BE2C (cell line): ENCODE measurements around the gene APOL1.
A peak's percentile ranks its signal among the peaks of the same experiment; 100 is the strongest.

Experiments used
- DNase-seq: peaks from one replicate; pipeline ENCODE4 v3.0.0-alpha.2; 2020
- H3K27me3 ChIP-seq: fragments of 250-450 bp; sonication (Bioruptor Pico); 2 replicates; pipeline ENCODE4 v1.5.1; 2020; ENCODE audit warnings: mild to moderate bottlenecking
- H3K36me3 ChIP-seq: fragments of 250-450 bp; sonication (Bioruptor Pico); 2 replicates; pipeline ENCODE4 v1.5.1; 2020; ENCODE audit warnings: mild to moderate bottlenecking
- H3K4me1 ChIP-seq: fragments of 250-450 bp; sonication (Bioruptor Pico); 2 replicates; pipeline ENCODE4 v1.5.1; 2020
- H3K4me3 ChIP-seq: 2 replicates; pipeline ENCODE4 v1.5.1; 2011; ENCODE audit warnings: low read depth, low read length
- H3K9me3 ChIP-seq: fragments of 250-450 bp; sonication (Bioruptor Pico); 2 replicates; pipeline ENCODE4 v1.5.1; 2020
- CTCF ChIP-seq: IDR thresholded peaks from 2 replicates; pipeline ENCODE4 v1.5.1; 2012; ENCODE audit warnings: mild to moderate bottlenecking, low read depth, low read length

APOL1 gene

GRCh38 chr22:36238373-36239149 lies 14.4 kb upstream of the APOL1 start:
- no peaks in the 10 kb centered on the region for H3K9me3 ChIP-seq
- H3K4me3 ChIP-seq = peak overlapping the region; percentile 88
- no peak for TF ChIP-seq CTCF
- no peaks in the 10 kb centered on the region for H3K27me3 ChIP-seq
- H3K4me1 ChIP-seq = peaks cover 4% of the 10 kb centered on the region; the same call in 1 of the 2 replicates
- no peaks in the 10 kb centered on the region for H3K36me3 ChIP-seq
- DNase-seq = peak; percentile 50

GRCh38 chr22:36239150-36239400 lies 13.9 kb upstream of the APOL1 start:
- Histone ChIP-seq H3K4me1 (peaks cover 4% of the 10 kb centered on the region; the same call in 1 of the 2 replicates), H3K27me3 (no peaks in the 10 kb centered on the region), H3K9me3 (no peaks in the 10 kb centered on the region), H3K36me3 (no peaks in the 10 kb centered on the region), H3K4me3 (peak overlapping the region; percentile 88)
- no peak for TF ChIP-seq CTCF
- DNase-seq = no peak

- Histone ChIP-seq H3K27me3 (no peaks in the 10 kb centered on the region), H3K4me1 (peaks cover 4% of the 10 kb centered on the region; the same call in 1 of the 2 replicates), H3K4me3 (peak within 1 kb of the TSS; percentile 88), H3K9me3 (no peaks in the 10 kb centered on the region), H3K36me3 (no peaks in the 10 kb centered on the region)
- peak; percentile 93 for DNase-seq
- TF ChIP-seq CTCF = peak; percentile 76
These were observed 13.3 kb upstream of the APOL1 start, which contains the start of gene APOL2 for GRCh38 chr22:36239401-36240171. Gene APOL2, minus strand, starts transcription at chr22:36239527. Its CDS starts 6,365 bp downstream, at chr22:36233162.

- Histone ChIP-seq H3K27me3 (no peaks in the 10 kb centered on the region), H3K4me3 (no peak overlapping the region), H3K36me3 (no peaks in the 10 kb centered on the region), H3K9me3 (no peaks in the 10 kb centered on the region), H3K4me1 (peaks cover 7% of the 10 kb centered on the region; the same call in 1 of the 2 replicates)
- no peak for TF ChIP-seq CTCF
- no peak for DNase-seq
These were observed 8.9 kb upstream of the APOL1 start for GRCh38 chr22:36243986-36244385.

- H3K27me3 ChIP-seq = no peaks in the 10 kb centered on the region
- H3K4me3 ChIP-seq = no peak overlapping the region
- H3K36me3 ChIP-seq = no peaks in the 10 kb centered on the region
- H3K4me1 ChIP-seq = peaks cover 5% of the 10 kb centered on the region; the same call in 1 of the 2 replicates
- DNase-seq = no peak
- H3K9me3 ChIP-seq = no peaks in the 10 kb centered on the region
- TF ChIP-seq CTCF = no peak
These were observed 8.2 kb upstream of the APOL1 start for GRCh38 chr22:36244522-36245391.
